Measurements from ENCODE around the gene EPS8L3.

Gene EPS8L3

GRCh38 chr1:109791495-109792043 is 27.8 kb upstream of the EPS8L3 start:
- DNase-seq (ENCODE audit: insufficient read length, low spot score): no peak
- TF ChIP-seq CTCF (IDR thresholded peaks at IDR 0.05; ENCODE audit: insufficient read depth, missing control alignments): no peak
- FAIRE-seq: no peak

GRCh38 chr1:109790735-109791494 is 27.2 kb upstream of the EPS8L3 start:
- no peak for DNase-seq (ENCODE audit: insufficient read length, low spot score)
- FAIRE-seq: no peak
- no peak for TF ChIP-seq CTCF (IDR thresholded peaks at IDR 0.05; ENCODE audit: insufficient read depth, missing control alignments)

GRCh38 chr1:109790329-109790728 is 26.6 kb upstream of the EPS8L3 start:
- DNase-seq (ENCODE audit: insufficient read length, low spot score): no peak
- TF ChIP-seq CTCF (IDR thresholded peaks at IDR 0.05; ENCODE audit: insufficient read depth, missing control alignments): no peak
- FAIRE-seq: no peak

- TF ChIP-seq CTCF (IDR thresholded peaks at IDR 0.05; ENCODE audit: insufficient read depth, missing control alignments): no peak
- DNase-seq (ENCODE audit: insufficient read length, low spot score) (no peak), FAIRE-seq (no peak)
Measured at GRCh38 chr1:109789551-109790180, 25.9 kb upstream of the EPS8L3 start.

GRCh38 chr1:109788695-109789521 is 25.2 kb upstream of the EPS8L3 start:
- no peak for DNase-seq (ENCODE audit: insufficient read length, low spot score)
- no peak for TF ChIP-seq CTCF (IDR thresholded peaks at IDR 0.05; ENCODE audit: insufficient read depth, missing control alignments)
- FAIRE-seq: no peak

- FAIRE-seq: no peak
- DNase-seq (ENCODE audit: insufficient read length, low spot score): no peak
- TF ChIP-seq CTCF (IDR thresholded peaks at IDR 0.05; ENCODE audit: insufficient read depth, missing control alignments): no peak
Measured at GRCh38 chr1:109787845-109788601, 24.3 kb upstream of the EPS8L3 start.

Data from D721Med (cell line).